ENCODE results near the gene NELFA.

DNA sequence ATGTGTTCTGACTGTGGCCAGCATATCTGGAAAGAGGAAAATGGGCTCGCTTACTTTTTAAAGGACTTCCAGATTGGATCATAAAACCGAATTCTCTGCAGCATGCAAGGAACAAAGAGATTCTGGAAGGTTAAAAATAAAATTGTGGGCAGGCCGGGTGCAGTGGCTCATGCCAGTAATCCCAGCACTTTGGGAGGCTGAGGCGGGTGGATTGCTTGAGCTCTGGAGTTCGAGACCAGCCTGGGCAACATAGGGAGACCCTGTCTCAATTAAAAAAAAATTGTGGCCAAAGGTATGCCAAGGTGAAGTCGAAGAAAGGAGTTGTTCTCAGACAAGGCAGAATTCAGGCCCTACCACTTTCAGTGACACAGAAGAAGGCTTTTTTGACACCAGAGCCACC is 37.8 kb downstream of the NELFA start:
- TF ChIP-seq, protein P1, sequence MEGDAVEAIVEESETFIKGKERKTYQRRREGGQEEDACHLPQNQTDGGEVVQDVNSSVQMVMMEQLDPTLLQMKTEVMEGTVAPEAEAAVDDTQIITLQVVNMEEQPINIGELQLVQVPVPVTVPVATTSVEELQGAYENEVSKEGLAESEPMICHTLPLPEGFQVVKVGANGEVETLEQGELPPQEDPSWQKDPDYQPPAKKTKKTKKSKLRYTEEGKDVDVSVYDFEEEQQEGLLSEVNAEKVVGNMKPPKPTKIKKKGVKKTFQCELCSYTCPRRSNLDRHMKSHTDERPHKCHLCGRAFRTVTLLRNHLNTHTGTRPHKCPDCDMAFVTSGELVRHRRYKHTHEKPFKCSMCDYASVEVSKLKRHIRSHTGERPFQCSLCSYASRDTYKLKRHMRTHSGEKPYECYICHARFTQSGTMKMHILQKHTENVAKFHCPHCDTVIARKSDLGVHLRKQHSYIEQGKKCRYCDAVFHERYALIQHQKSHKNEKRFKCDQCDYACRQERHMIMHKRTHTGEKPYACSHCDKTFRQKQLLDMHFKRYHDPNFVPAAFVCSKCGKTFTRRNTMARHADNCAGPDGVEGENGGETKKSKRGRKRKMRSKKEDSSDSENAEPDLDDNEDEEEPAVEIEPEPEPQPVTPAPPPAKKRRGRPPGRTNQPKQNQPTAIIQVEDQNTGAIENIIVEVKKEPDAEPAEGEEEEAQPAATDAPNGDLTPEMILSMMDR (IDR thresholded peaks at IDR 0.05): no peak
- no peak for TF ChIP-seq POLR2A (IDR thresholded peaks at IDR 0.05)

Data from Peyer's patch (tissue), 4 donors.